Measurements from ENCODE around the gene ACADSB. TPM values are rescaled to one million over a fixed set of nuclear protein-coding genes. Genes with fewer than 3 reads are reported as not detected.

The ACADSB gene
- total RNA-seq, 1 donor from 2014 or later, result 27.3 TPM

GRCh38 chr10:122986335-122986734 is 22.5 kb upstream of the ACADSB start:
- no peak overlapping the region for H3K4me3 Mint-ChIP-seq
- H3K36me3 Mint-ChIP-seq, result peaks cover 11% of the 10 kb centered on the region
- DNase-seq (ENCODE audit: extremely low spot score, unreplicated experiment), result no peak
- H3K4me1 Mint-ChIP-seq (ENCODE audit: unreplicated experiment), result peaks cover under 1% of the 10 kb centered on the region
- TF ChIP-seq, protein P1, sequence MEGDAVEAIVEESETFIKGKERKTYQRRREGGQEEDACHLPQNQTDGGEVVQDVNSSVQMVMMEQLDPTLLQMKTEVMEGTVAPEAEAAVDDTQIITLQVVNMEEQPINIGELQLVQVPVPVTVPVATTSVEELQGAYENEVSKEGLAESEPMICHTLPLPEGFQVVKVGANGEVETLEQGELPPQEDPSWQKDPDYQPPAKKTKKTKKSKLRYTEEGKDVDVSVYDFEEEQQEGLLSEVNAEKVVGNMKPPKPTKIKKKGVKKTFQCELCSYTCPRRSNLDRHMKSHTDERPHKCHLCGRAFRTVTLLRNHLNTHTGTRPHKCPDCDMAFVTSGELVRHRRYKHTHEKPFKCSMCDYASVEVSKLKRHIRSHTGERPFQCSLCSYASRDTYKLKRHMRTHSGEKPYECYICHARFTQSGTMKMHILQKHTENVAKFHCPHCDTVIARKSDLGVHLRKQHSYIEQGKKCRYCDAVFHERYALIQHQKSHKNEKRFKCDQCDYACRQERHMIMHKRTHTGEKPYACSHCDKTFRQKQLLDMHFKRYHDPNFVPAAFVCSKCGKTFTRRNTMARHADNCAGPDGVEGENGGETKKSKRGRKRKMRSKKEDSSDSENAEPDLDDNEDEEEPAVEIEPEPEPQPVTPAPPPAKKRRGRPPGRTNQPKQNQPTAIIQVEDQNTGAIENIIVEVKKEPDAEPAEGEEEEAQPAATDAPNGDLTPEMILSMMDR (conservative IDR thresholded peaks at IDR 0.05), result no peak
- no peaks in the 10 kb centered on the region for H3K27me3 Mint-ChIP-seq
- H3K27ac Mint-ChIP-seq, result no peak overlapping the region
- H3K9me3 Mint-ChIP-seq, result no peaks in the 10 kb centered on the region

- Mint-ChIP-seq H3K27ac (no peak overlapping the region), H3K4me1 (ENCODE audit: unreplicated experiment) (no peaks in the 10 kb centered on the region), H3K27me3 (no peaks in the 10 kb centered on the region), H3K4me3 (no peak overlapping the region), H3K9me3 (no peaks in the 10 kb centered on the region), H3K36me3 (peaks cover 11% of the 10 kb centered on the region)
- TF ChIP-seq, protein P1 (conservative IDR thresholded peaks at IDR 0.05), result no peak
- DNase-seq (ENCODE audit: extremely low spot score, unreplicated experiment), result no peak
Measured at GRCh38 chr10:122988501-122988900, 20.3 kb upstream of the ACADSB start.

GRCh38 chr10:122990278-122990677 is 18.5 kb upstream of the ACADSB start:
- Mint-ChIP-seq H3K4me3 (no peak overlapping the region), H3K27me3 (no peaks in the 10 kb centered on the region), H3K36me3 (peaks cover 14% of the 10 kb centered on the region), H3K9me3 (no peaks in the 10 kb centered on the region), H3K27ac (no peak overlapping the region), H3K4me1 (ENCODE audit: unreplicated experiment) (no peaks in the 10 kb centered on the region)
- DNase-seq (ENCODE audit: extremely low spot score, unreplicated experiment), result no peak
- TF ChIP-seq, protein P1 (conservative IDR thresholded peaks at IDR 0.05), result no peak

GRCh38 chr10:122992031-122992585 is 16.7 kb upstream of the ACADSB start:
- no peaks in the 10 kb centered on the region for H3K4me1 Mint-ChIP-seq (ENCODE audit: unreplicated experiment)
- no peaks in the 10 kb centered on the region for H3K9me3 Mint-ChIP-seq

GRCh38 chr10:122993797-122994336 is 14.9 kb upstream of the ACADSB start:
- Mint-ChIP-seq H3K27ac (no peak overlapping the region), H3K4me3 (no peak overlapping the region), H3K36me3 (peaks cover 11% of the 10 kb centered on the region), H3K9me3 (no peaks in the 10 kb centered on the region), H3K4me1 (ENCODE audit: unreplicated experiment) (no peaks in the 10 kb centered on the region), H3K27me3 (no peaks in the 10 kb centered on the region)
- DNase-seq (ENCODE audit: extremely low spot score, unreplicated experiment), result no peak
- TF ChIP-seq, protein P1 (conservative IDR thresholded peaks at IDR 0.05), result no peak

More at GRCh38 chr10:122992031-122992585, 16.7 kb upstream of the ACADSB start:
- no peak for DNase-seq (ENCODE audit: extremely low spot score, unreplicated experiment)
- Mint-ChIP-seq H3K27me3 (no peaks in the 10 kb centered on the region), H3K27ac (no peak overlapping the region), H3K36me3 (peaks cover 13% of the 10 kb centered on the region), H3K4me3 (no peak overlapping the region)
- TF ChIP-seq, protein P1 (conservative IDR thresholded peaks at IDR 0.05), result no peak

Measured in type B pancreatic cell (in vitro differentiated cells).